PFSK-1 (cell line): Measurements from ENCODE around the gene OR12D3.

ENCODE experiments used
- POLR2AphosphoS5 ChIP-seq: IDR thresholded peaks from 2 replicates; pipeline ENCODE4 v1.6.1; 2012; ENCODE audit warnings: low read depth, mild to moderate bottlenecking, control low read depth, low read length, moderate library complexity
- SIN3A ChIP-seq: IDR thresholded peaks from 2 replicates; pipeline ENCODE4 v1.6.1; 2012; ENCODE audit warnings: mild to moderate bottlenecking, low read length, moderate library complexity, borderline replicate concordance; ENCODE audit not compliant: insufficient read depth
- TAF1 ChIP-seq: IDR thresholded peaks from 2 replicates; pipeline ENCODE4 v1.6.1; 2012; ENCODE audit warnings: low read length, control low read depth, borderline replicate concordance; ENCODE audit not compliant: insufficient read depth
- TF ChIP-seq, protein P1 (sequence below), 2 experiments: IDR thresholded peaks; 2 replicates each; pipeline versions ENCODE4 v1.6.1 to v1.8.0; 2011 to 2012; ENCODE audit warnings: low read depth in 2 of 2, low read length in 2 of 2, control low read depth in 1 of 2, inconsistent platforms in 1 of 2, mild to moderate bottlenecking in 1 of 2, moderate library complexity in 1 of 2; ENCODE audit not compliant: insufficient read depth in 1 of 2

DNA sequence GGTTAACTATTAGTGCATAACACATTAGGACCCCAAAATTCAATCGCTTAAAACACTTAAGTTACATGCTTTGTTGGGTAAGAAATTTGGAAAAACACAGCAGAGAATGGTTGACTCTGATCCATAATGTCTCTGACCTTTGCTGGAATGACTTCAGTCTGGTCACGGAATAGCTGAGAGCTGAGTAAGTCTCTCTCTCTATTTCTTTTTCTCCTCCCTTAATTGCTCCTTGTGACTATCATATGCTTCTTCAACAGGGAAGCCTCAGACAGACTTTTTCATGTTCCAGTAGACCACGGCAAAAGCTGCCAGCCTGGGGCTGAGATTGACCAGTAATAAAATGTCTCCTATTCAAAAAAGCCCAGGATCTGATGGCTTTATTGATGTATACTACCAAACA, 44.4 kb upstream of the OR12D3 start:
- TF ChIP-seq POLR2AphosphoS5 (no peak), SIN3A (no peak), TAF1 (no peak)
- TF ChIP-seq, protein P1, sequence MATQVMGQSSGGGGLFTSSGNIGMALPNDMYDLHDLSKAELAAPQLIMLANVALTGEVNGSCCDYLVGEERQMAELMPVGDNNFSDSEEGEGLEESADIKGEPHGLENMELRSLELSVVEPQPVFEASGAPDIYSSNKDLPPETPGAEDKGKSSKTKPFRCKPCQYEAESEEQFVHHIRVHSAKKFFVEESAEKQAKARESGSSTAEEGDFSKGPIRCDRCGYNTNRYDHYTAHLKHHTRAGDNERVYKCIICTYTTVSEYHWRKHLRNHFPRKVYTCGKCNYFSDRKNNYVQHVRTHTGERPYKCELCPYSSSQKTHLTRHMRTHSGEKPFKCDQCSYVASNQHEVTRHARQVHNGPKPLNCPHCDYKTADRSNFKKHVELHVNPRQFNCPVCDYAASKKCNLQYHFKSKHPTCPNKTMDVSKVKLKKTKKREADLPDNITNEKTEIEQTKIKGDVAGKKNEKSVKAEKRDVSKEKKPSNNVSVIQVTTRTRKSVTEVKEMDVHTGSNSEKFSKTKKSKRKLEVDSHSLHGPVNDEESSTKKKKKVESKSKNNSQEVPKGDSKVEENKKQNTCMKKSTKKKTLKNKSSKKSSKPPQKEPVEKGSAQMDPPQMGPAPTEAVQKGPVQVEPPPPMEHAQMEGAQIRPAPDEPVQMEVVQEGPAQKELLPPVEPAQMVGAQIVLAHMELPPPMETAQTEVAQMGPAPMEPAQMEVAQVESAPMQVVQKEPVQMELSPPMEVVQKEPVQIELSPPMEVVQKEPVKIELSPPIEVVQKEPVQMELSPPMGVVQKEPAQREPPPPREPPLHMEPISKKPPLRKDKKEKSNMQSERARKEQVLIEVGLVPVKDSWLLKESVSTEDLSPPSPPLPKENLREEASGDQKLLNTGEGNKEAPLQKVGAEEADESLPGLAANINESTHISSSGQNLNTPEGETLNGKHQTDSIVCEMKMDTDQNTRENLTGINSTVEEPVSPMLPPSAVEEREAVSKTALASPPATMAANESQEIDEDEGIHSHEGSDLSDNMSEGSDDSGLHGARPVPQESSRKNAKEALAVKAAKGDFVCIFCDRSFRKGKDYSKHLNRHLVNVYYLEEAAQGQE (IDR thresholded peaks at IDR 0.05; ENCODE audit: insufficient read depth in 1 of 2, low read depth in 2 of 2, low read length in 2 of 2): no peak
